ENCODE data around the gene MUS81. TPM values are rescaled to one million over a fixed set of nuclear protein-coding genes. Genes with fewer than 3 reads are reported as not detected.

The MUS81 gene
- total and polyA plus RNA-seq, 2 of the 13 experiments (the other 11 are each of a cell fraction or from before 2014, with no cell fraction given): 25.6 to 30.2 TPM

- TF ChIP-seq KLF12 (CRISPR knock-in tag; IDR thresholded peaks at IDR 0.05; ENCODE audit: borderline replicate concordance) (0 out of 2 replicates have a peak, but pooled peaks have one; percentile 42), NR2C2 (CRISPR knock-in tag; IDR thresholded peaks at IDR 0.05; ENCODE audit: borderline replicate concordance) (no peak), ZFY (CRISPR knock-in tag; IDR thresholded peaks at IDR 0.05) (peak; percentile 52), RORA (CRISPR knock-in tag; IDR thresholded peaks at IDR 0.05) (no peak), MXD1 (CRISPR knock-in tag; IDR thresholded peaks at IDR 0.05) (no peak), ZNF652 (CRISPR knock-in tag; IDR thresholded peaks at IDR 0.05; ENCODE audit: borderline replicate concordance, low read depth) (no peak), PLSCR1 (CRISPR knock-in tag; IDR thresholded peaks at IDR 0.05; ENCODE audit: borderline replicate concordance) (no peak), POLR2G (IDR thresholded peaks at IDR 0.05; ENCODE audit: low read depth, low read length) (0 out of 2 replicates have a peak, but pooled peaks have one; percentile 45), ZNF598 (CRISPR knock-in tag; IDR thresholded peaks at IDR 0.05; ENCODE audit: borderline replicate concordance) (no peak), NFKB2 (CRISPR knock-in tag; IDR thresholded peaks at IDR 0.05; ENCODE audit: borderline replicate concordance) (no peak), TEAD3 (CRISPR knock-in tag; optimal IDR thresholded peaks at IDR 0.05; ENCODE audit: borderline replicate concordance) (peak; percentile 66), NFYB (CRISPR knock-in tag; IDR thresholded peaks at IDR 0.05) (no peak), HINFP (CRISPR knock-in tag; IDR thresholded peaks at IDR 0.05; ENCODE audit: low read depth) (no peak), GRHL1 (CRISPR knock-in tag; conservative IDR thresholded peaks at IDR 0.05) (no peak), KDM6A (CRISPR knock-in tag; IDR thresholded peaks at IDR 0.05; ENCODE audit: low read depth) (no peak), NFKBIZ (CRISPR knock-in tag; IDR thresholded peaks at IDR 0.05) (no peak), BHLHE40 (IDR thresholded peaks at IDR 0.05; ENCODE audit: low read length) (peak; percentile 67), CHD2 (IDR thresholded peaks at IDR 0.05; ENCODE audit: low read depth, low read length) (no peak), RFXAP (CRISPR knock-in tag; IDR thresholded peaks at IDR 0.05; ENCODE audit: borderline replicate concordance) (peak; percentile 19; the same call in 1 of the 2 replicates), HNRNPK (IDR thresholded peaks at IDR 0.05; ENCODE audit: low read depth, low read length, poor library complexity, severe bottlenecking) (no peak), GATA4 (IDR thresholded peaks at IDR 0.05; ENCODE audit: borderline replicate concordance, low read depth) (no peak), TRIM22 (IDR thresholded peaks at IDR 0.05) (no peak), ZNF234 (CRISPR knock-in tag; conservative IDR thresholded peaks at IDR 0.05) (no peak), RBFOX2 (IDR thresholded peaks at IDR 0.05; ENCODE audit: low read depth, low read length) (peak; percentile 61; the same call in 1 of the 2 replicates), FOXO1 (CRISPR knock-in tag; IDR thresholded peaks at IDR 0.05) (peak; percentile 25; the same call in 1 of the 2 replicates)
Measured at GRCh38 chr11:65817835-65818680, 42.2 kb upstream of the MUS81 start (continued).

Data from HepG2 (cell line).